ENCODE measurements around the gene ACP4.
A peak's percentile ranks its signal among the peaks of the same experiment; 100 is the strongest.
"Not testable (repeated sequence)": the region's sequence is repeated elsewhere in the genome, so short reads cannot be mapped to it uniquely, and the experiment has no call there.

Gene ACP4

GRCh38 chr19:50797781-50798658 lies 7.8 kb downstream of the ACP4 start:
- DNase-seq (ENCODE audit: low read depth in 2 of 2) = no peak

DNA sequence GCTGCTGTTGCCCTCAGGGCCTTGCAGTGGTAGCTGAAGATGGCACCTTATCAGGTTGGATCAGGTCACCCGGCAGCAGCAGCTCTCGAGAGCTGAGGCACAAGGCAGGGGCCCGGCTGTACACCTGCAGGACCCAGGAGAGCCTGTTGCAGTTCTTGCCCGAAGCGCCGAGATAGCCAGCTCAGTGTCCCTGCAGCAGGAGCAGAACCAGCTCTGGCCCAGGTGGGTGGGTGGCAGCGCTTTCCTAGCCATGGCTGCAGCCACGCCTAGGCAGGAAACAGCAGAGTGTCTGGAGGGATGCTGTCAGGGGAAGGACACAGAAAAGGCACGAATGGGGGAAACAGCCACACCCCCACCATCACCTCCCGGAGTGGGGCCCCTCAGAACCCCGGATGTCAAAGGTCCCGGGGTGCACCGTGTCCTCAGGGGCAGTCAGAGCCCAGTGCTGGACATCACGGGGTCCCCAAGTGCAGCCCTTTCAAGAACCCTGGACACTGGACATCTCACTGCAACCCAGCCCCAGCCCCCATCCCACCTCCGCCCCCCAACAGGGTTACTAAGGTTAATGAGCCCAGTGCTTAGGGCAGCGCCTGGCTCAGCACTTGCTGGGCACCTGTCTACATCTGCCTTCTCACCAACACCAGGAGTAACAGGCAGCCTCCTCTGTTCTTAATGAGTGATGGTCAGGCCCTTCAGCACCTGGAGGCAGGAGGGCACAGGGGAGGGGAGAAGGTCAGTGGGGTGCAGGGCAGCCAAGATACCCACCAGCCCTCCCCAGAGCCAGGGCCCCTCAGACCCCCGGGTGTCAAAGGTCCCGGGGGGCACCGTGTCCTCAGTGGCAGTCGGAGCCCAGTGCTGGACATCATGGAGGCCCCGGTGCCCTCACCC lies 8.7 kb downstream of the ACP4 start:
- DNase-seq (ENCODE audit: low read depth in 2 of 2) = no peak

DNA sequence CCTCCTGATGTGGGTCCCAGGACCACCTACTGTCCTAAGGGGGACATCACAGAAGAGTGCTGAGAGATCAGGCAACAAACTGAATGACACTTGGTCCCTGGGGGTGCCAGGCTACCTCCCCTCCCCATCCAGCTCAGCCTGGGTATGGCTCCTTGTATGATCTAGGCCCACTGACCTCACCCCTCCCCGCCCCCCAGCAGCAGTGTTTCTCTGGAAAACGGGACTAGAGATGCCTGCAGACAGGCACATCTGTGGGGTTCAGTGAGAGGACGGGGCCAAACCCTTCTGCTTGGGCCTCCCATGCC lies 9.3 kb downstream of the ACP4 start:
- no peak for DNase-seq (ENCODE audit: low read depth in 2 of 2)

DNA sequence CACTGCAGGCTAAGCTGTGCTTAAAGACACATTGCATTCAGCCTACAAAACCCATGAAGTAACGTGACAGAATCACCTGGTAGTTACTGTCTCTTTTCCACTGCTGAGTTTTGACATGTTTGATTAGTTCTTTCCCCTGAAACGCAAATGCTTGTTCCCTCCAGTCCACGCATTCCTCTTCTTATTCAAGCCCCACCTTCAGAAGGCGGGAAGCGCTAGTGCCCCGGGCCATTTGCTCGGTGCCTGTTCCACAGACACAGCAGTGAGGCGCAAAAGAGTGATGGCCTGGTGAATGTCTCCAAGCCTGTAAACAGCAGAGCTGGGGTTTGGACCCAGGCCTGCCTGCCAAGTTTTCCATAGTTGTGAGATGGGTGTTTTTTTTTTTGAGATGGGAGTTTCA lies 10.9 kb downstream of the ACP4 start:
- no peak for DNase-seq (ENCODE audit: low read depth in 2 of 2)

DNA sequence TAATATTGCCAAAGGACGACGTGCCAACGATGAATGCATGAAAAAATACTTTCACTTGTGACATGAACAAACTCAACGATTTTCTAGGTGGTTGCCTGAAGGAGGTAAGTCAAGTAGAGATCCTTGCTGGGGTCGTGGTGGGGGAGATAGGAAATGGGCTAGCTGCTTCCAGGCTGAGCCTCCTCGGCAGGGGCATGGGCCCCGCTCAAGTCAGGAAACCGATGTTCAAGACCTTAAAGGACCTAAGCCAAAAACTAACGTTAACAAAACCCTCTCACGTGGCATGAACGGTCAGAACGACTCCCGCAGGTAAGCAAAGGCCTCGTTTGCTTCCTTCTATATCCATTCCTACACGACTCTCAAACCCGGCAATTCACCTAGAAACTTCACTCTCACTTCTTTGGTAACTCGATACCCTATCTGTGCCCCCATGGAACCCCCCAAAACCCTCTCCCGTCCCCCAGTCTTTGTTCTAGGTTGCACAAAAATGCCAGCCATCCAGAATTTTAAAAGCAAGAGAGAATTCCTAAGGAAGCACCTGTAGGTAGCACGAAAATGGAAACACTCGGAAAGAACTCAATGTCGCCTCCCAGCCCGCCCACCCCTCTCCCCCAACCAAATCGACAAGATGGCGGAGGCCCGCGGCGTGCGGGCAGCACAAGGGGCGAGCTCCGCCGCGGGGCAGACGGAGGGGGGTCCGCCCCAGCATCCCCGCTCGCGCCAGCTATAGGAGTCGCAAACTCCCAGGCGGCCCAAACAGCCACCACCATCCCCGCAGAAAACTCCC lies 13.6 kb downstream of the ACP4 start:
- no peak for DNase-seq (ENCODE audit: low read depth in 2 of 2)

GRCh38 chr19:50804420-50805272 lies 14.4 kb downstream of the ACP4 start:
- peak; percentile 97 to 98 for DNase-seq (ENCODE audit: low read depth in 2 of 2)

DNA sequence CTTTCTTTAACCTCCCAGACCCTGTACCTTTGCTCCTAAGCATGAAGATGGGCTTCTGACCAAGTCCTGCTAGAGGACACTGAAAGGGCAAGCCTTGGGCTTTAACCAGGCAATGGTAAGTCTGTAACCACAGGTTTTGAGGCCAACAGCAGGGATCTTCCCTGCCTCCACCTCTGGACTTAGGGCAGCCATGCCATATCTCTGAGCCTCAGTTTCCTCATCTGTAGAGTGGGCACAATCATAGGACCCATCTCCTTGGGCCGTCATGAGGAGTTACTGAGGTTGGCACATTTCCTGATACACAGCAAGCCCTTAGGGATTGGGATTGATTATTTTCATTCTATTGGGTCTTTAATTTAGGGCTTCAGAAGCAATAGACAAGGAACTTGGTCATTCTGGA lies 18.6 kb downstream of the ACP4 start:
- DNase-seq (ENCODE audit: low read depth in 2 of 2) = no peak

GRCh38 chr19:50811622-50812238 lies 21.5 kb downstream of the ACP4 start:
- not testable (repeated sequence) for DNase-seq (ENCODE audit: low read depth in 2 of 2)

GRCh38 chr19:50812474-50812873 lies 22.3 kb downstream of the ACP4 start:
- no peak for DNase-seq (ENCODE audit: low read depth in 2 of 2)

DNA sequence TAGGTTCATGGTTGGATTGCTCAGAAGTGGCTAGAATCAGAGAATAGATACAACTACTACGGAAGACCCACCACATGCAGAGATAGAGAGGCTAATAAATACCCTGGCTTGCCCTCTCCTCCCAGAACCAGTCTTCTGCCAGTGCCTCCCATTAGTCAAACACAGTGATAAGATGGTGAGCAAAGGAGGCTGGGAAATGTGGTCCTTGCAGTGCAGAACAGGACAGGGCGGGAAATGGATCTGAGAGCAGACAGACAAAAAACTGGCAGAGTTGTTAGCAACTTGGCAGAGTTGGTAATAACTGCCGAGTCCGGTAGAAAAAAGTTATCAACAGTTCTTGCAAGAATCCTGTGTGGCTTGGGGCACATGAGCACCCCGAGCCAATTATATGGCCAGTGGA lies 24.7 kb downstream of the ACP4 start:
- DNase-seq (ENCODE audit: low read depth in 2 of 2) = no peak

DNA sequence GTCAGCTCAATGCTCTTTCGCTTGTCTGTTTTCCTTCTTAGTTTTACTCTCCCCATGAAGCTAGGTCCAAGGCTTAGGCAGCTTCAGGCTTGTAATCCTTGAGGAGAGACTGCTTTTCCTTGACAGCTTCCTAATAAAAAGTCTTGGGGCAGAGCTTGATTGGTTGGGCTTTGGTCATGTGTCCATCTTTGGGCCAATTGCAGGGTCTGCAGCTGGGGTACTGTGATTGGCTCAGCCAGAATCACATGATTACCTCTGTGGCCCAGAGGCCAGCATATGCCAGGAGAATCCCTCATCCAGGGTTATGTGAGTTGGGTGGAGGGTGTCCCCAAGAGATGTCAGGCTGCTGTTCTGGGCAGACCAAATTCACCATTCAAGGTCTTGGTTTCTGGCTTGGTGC lies 25.2 kb downstream of the ACP4 start:
- DNase-seq (ENCODE audit: low read depth in 2 of 2) = no peak

DNA sequence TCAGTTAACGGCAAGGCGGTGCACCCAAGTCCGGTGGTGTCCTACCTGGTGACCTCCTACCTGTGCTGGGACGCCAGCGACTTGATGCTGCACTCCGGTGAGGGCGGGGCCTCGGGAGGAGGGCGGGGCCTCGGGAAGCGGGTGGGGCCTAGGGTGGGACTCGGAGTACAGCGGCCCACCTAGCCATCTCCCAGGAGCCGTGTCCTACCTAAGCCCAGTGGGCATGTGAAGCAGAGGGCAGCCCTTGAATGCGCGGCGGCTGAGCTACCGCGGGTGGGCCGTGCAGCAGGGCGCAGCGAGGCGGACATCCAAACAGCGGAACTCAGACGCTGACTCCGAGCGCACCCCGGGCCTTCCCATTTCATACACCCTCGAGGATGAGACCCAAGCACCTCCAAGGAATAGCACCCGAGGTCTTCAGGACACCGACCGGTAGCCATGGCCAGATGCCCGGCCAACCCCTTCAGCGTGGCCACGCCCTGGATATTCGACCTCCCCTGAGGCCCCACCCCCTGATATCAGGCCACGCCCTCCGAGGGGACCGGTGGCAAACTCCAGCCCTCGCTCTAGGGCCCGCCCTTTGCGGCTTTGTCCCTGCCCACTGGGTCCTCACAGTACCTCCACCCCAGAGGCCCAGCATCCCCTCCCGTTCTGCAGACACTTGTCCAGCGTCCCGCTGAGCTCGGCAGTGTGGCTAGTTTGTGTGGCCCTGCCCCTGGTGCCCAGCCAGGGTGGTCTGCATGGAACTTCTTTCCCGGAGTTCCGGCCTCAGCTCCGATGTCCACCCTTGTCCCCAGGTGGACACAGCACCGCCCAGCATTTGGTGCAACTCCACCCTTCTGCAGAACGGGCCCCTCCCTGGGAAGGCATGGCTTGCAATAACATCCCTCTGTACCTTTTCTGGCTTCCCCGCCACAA lies 28.0 kb downstream of the ACP4 start:
- DNase-seq (ENCODE audit: low read depth in 2 of 2) = peak in 1 of 2 donors; percentile 66

DNA sequence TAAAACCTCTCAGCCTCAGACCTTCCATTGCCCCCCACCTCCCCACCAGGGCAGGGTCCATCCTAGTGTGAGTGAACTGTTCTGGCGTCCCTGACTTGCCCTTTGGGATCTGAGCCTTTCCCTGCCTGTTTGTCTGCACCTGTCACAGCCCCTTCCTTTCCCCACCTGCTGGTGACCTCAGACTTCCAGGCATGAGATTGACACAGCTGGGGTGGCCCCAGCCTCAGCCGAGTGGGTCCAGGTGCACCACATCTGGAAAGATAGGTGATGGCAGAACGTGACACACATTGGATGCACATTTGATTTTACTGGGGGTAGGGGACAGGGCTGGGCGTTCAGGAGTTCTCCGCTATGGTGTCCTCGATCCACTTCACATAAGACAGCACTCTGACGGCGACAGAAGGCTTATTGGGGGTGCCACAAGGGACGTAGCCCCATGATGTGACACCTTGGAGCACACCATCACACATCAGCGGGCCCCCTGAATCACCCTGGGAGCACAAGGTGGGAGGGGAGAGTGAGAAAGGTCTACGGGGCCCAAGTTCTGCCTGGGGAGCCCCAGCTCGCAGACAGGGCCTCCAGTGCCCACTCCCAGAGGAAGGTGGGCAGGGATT lies 28.8 kb downstream of the ACP4 start:
- no peak for DNase-seq (ENCODE audit: low read depth in 2 of 2)

- no peak for DNase-seq (ENCODE audit: low read depth in 2 of 2)
Observed at GRCh38 chr19:50819636-50820035, 29.4 kb downstream of the ACP4 start.

DNA sequence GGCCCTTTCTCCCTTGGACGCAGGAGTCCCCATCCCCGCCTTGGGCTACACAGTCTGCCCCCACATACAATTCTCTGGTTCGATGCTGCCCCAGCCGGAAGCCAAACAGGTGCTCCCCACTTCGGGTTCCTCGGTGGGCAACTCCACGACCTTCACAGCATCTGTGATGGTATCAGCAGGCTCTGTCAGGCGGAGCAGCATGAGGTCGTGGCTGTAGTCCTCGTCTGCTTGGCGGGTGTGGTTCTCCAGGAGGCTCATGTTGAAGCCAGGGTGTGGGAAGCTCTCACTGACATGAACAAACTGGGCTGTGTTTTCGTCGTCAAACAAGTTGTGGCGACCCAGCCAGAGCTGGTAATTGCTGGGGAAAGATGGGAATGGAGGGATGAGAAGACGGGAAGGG lies 29.9 kb downstream of the ACP4 start:
- DNase-seq (ENCODE audit: low read depth in 2 of 2) = no peak

DNA sequence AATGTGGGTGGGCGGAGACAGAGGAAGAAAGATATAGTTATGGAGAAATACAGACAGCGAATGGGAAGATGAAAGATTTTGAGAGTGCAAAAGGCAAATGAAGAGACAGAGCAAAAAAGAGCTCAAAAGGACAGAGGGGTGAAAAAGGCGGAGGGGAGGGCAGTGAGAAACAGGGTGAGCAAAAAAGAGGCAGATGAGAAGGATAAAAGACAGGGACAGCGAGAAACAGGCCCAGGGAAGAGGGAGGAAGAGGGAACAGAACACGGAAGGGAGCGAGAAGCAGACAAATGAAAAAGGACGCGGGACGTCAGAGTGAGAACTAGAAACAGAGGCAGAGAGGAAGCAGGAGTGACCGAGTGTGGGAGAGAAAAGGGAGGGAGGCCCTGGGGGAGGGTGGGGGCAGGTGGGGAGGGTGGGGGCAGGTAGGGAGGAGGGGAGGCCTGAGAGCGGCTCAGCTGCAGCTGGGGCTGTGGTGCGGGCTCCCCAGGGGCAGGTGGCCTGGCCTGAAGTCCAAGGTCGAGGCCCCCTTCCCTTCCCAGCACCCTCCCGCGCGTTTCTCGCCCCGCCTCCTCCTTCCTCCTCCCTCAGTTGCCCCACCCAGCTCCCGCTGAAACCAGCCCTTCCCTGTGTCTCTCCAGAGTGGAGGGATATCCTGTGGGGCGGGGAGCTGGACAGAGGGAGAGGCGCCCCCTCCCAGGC lies 30.5 kb downstream of the ACP4 start:
- DNase-seq (ENCODE audit: low read depth in 2 of 2) = no peak

DNA sequence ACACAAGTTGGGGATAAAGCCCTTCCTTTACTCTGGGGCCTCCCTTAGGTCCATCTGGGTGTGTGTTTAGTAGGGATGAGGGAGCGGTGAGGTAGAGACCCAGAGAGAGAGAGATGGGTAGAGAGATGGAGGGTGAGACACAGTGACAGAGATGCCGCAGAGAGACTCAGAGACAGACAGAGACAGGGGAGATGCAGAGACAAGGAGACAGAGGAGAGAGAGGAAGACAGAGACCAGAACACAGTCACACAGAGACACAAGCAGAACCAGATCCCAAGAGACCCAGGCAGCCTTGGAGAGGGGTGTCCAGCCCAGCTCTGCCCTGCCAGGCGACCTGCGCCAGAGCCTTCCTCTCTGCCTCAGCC lies 31.0 kb downstream of the ACP4 start:
- no peak for DNase-seq (ENCODE audit: low read depth in 2 of 2)

DNA sequence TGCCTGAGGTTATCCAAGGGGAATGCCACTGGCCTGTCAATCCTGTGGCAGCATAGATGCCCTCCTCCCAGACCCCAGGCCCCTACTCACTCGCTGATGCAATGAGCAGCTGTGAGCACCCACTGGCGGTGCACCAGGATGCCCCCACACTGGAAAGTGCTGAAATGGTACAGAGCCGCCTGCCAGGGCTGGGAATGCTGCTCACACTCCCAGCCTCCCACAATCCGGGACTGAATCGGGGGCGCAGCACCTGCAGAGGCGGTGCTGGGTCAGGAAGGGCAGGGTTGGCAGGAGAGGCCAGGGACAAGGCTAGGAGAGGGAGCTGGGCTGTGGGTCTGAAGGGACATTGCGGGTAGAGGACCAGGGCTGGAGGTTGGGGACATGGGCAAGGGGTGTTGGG lies 31.4 kb downstream of the ACP4 start:
- no peak for DNase-seq (ENCODE audit: low read depth in 2 of 2)

All from stimulated activated CD4-positive, alpha-beta T cell treated with anti-CD3 and anti-CD28 coated beads, Interleukin-15, amount 100 ng/mL, for 48 hours (primary cell).